Body of pancreas (tissue), 4 donors: ENCODE results near the gene JMJD6.

Experiments
- CTCF ChIP-seq, 7 experiments: fragments of 450-650 bp in 4 of 7; fragments of 200-600 bp in 3 of 7; sonication (generic) in 3 of 7; IDR thresholded peaks; one replicate each; pipeline ENCODE4 v1.5.1; 2016 to 2019; ENCODE audit warnings: antibody characterized with exemption in 7 of 7
- POLR2A ChIP-seq, 3 donors: fragments of 450-650 bp; IDR thresholded peaks; one replicate each; pipeline ENCODE4 v1.6.1; 2016; ENCODE audit warnings: antibody characterized with exemption in 3 of 3, mild to moderate bottlenecking in 2 of 3

GRCh38 chr17:76670718-76671122 is 55.7 kb downstream of the JMJD6 start:
- no peak for TF ChIP-seq CTCF (IDR thresholded peaks at IDR 0.05)
- TF ChIP-seq POLR2A (IDR thresholded peaks at IDR 0.05): no peak
